Measurements from ENCODE around the gene FCGR3B. TPM values are rescaled to one million over a fixed set of nuclear protein-coding genes. Genes with fewer than 3 reads are reported as not detected.
"Not testable (repeated sequence)": the region's sequence is repeated elsewhere in the genome, so short reads cannot be mapped to it uniquely, and the experiment has no call there.

The FCGR3B gene
- total RNA-seq, 1 experiment from 2014 or later: not detected

DNA sequence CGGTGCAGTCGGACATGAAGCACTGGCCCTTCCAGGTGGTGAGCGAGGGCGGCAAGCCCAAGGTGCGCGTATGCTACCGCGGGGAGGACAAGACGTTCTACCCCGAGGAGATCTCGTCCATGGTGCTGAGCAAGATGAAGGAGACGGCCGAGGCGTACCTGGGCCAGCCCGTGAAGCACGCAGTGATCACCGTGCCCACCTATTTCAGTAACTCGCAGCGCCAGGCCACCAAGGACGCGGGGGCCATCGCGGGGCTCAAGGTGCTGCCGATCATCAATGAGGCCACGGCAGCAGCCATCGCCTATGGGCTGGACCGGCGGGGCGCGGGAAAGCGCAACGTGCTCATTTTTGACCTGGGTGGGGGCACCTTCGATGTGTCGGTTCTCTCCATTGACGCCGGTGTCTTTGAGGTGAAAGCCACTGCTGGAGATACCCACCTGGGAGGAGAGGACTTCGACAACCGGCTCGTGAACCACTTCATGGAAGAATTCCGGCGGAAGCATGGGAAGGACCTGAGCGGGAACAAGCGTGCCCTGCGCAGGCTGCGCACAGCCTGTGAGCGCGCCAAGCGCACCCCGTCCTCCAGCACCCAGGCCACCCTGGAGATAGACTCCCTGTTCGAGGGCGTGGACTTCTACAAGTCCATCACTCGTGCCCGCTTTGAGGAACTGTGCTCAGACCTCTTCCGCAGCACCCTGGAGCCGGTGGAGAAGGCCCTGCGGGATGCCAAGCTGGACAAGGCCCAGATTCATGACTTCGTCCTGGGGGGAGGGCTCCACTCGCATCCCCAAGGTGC is 24.2 kb downstream of the FCGR3B start:
- not testable (repeated sequence) for DNase-seq (ENCODE audit: extremely low read depth, low read depth)

GRCh38 chr1:161605762-161606540 is 25.0 kb downstream of the FCGR3B start:
- DNase-seq (ENCODE audit: extremely low read depth, low read depth): not testable (repeated sequence)

- DNase-seq (ENCODE audit: extremely low read depth, low read depth): not testable (repeated sequence)
These were observed 26.0 kb downstream of the FCGR3B start for GRCh38 chr1:161605024-161605423.

GRCh38 chr1:161597077-161597476 is 33.9 kb downstream of the FCGR3B start:
- not testable (repeated sequence) for DNase-seq (ENCODE audit: extremely low read depth, low read depth)

- not testable (repeated sequence) for DNase-seq (ENCODE audit: extremely low read depth, low read depth)
These were observed 35.4 kb downstream of the FCGR3B start for GRCh38 chr1:161595583-161595982.

DNA sequence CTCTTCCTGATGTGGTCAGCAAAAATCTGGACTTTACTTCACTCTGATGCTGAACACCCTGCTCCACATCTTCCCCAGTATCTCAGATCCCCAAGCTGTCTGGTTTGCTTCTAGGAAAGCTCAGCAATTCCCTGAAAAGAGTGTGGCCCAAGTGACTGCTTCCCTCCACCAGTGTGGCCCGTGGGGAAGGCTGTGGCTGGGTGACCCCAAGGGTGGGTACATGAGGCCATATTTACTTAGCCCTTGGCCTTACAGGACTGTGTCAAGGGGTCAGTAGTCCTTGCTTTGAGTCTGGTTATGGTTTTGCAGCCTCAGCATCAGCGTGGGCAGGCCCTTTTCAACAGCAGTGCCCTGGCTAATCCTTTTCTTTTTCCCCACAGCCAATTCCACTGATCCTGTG is 35.8 kb downstream of the FCGR3B start:
- DNase-seq (ENCODE audit: extremely low read depth, low read depth): not testable (repeated sequence)

DNA sequence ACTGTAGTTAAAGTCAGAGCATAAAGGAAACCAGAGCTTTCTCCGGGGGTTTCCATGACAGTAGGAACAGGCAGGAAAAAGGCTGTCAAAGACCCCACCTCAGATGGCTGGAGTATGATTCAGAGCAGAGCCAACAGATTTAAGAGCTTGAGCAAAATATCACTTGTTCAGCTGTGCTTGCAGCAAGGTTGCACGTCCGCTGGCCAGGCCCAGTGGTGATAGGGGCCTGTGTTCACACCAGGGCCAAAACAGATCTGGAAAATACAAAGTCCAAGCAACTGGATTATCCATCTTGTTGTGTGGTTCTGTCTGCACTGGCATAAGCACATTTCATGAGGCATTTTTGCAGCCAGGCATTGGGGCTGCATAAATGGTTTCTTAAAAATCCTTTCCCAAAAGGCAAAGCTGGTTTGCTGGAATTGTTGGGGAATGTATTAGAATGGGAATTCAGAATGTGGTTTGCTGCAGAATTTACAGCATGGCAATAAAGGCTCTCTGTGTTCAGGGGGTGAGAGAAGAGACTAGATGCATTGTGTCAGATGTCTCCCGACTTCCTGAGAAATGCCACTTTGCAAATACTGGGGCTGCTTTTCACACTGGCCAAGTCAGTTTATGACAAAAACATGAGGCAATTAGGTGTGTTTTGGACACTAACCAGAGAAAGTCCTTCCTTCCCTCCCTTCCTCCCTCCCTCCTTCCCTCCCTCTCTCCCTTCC is 36.5 kb downstream of the FCGR3B start:
- DNase-seq (ENCODE audit: extremely low read depth, low read depth): not testable (repeated sequence)

DNA sequence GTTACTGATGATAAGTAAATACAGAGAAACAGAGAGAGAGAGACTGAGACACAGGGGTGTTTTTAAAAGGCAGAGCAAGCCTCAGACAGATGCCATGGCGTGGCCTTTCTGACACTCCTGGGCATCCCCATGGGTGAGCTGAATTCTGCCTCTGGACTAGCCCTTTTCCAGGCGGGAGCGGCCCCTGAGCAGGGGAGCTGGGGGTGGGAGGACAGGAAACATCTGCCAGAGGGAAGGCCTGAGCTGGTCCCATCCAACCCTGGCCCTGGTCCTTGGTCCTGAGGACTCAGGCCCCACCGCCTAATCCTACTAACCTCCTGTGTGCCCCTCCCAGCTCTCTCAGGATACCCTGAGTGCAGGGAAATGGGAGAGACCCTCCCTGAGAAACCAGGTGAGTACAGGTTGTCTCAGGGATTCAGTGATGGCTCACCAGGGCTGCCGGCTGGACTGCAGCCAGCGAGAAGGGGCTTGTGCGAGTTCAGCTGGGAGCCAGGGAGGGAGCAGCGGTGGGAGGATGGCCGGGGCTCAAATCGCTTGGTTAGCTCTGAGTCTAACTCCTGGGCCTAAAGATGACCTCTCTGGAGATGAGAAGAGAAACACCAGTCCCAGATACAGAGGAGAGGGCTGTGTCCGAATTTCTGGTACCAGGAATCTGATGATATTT is 37.8 kb downstream of the FCGR3B start:
- DNase-seq (ENCODE audit: extremely low read depth, low read depth): not testable (repeated sequence)

- not testable (repeated sequence) for DNase-seq (ENCODE audit: extremely low read depth, low read depth)
These were observed 38.4 kb downstream of the FCGR3B start for GRCh38 chr1:161592586-161592985.

- not testable (repeated sequence) for DNase-seq (ENCODE audit: extremely low read depth, low read depth)
These were observed 41.1 kb downstream of the FCGR3B start for GRCh38 chr1:161589920-161590319.

- not testable (repeated sequence) for DNase-seq (ENCODE audit: extremely low read depth, low read depth)
These were observed 41.6 kb downstream of the FCGR3B start for GRCh38 chr1:161589365-161589764.

- DNase-seq (ENCODE audit: extremely low read depth, low read depth): not testable (repeated sequence)
These were observed 42.4 kb downstream of the FCGR3B start for GRCh38 chr1:161588596-161588995.

DNA sequence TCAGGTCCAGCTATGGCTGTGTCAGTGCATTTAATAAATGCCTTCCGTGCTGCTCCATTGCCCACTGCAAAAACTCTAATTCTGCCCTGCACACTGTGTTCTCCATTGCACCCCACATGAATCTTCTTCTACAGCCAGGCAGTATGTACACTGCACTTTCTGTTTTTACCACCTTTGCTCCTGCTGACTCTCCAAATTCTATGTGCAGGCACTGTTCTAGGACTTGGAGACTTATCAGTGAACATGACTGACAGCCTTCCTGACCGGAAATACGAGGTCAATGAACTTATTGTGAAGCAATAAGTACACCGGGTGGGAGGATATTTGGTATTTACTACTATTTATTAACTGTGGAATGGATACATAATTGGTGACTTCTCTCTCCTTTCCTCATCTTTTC is 48.1 kb downstream of the FCGR3B start:
- DNase-seq (ENCODE audit: extremely low read depth, low read depth): not testable (repeated sequence)

- not testable (repeated sequence) for DNase-seq (ENCODE audit: extremely low read depth, low read depth)
These were observed 50.0 kb downstream of the FCGR3B start for GRCh38 chr1:161580879-161581537.

DNA sequence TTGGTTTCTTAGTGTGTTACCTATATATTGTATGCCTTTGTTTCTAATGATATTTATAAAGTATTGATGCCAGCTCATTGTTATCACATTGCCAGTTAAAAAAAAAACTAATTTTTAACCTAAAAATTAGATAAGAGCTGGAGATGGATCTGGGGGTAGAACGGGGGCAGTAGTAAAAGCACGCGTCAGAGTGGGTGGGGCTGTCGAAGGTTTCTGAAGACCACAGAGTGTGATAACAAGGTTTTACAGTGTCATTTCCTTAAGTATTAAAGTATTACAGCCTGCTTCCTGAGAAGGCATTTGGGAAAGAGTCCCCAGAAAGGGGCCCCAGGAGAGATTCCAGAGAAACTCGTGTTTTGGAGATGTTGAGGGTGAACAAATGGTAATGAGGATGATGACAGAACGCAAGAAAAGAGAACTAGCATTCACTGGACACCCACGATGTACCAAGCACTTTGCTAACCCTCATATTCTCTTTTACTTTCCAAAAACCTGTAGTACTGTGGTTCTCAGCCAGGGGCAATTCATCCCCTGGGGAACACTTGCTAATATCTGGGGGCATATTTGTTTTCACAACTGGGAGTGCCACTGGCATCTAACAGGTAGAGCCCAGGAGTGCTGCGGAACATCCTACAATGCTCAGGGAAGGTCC is 51.0 kb downstream of the FCGR3B start:
- not testable (repeated sequence) for DNase-seq (ENCODE audit: extremely low read depth, low read depth)

DNA sequence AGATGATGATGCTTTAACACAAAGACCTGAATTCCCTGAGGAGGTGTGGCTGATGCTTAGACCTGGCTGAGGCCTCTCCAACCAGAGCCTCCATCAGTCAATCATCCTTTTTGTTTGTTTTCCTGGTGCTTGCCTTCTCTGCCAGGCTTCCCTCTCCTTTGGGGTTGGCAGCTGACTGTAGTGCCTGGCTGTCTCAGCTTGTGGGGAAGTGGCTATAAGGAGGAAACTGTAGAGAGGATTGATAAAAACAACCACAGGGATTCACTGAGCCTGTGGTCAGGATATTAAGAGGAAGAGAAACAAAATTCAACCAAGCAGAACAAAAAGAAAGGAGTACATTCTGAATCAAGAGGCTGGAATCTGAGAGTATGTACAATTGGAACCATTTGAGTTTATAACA is 54.3 kb downstream of the FCGR3B start:
- DNase-seq (ENCODE audit: extremely low read depth, low read depth): not testable (repeated sequence)
